Panc1 (cell line): ENCODE results near the gene GALNT13. TPM values are rescaled to one million over a fixed set of nuclear protein-coding genes. Genes with fewer than 3 reads are reported as not detected.

Experiments
- ATAC-seq: fragments of 200-7000 bp; cut with Tn5 transposase; 2 replicates; pipeline ENCODE4 v1.9.1; 2020; ENCODE audit warnings: mild to moderate bottlenecking, moderate library complexity
- BruUV-seq: library from RNA; stranded (reverse); fragments of 400-500 nt; replicated peaks from 2 replicates; lab custom pipeline; 2021; lab: Mats Ljungman, UMichigan
- CTCF ChIA-PET: fragments of 300-600 bp; sonication (Branson Sonifier 250); formaldehyde crosslinking; loops from one replicate; lab custom pipeline; 2022; ENCODE audit warnings: antibody characterized with exemption; lab: Charles Lee
- POLR2A ChIA-PET: fragments of 300-600 bp; sonication (Branson Sonifier 250); formaldehyde crosslinking; loops from one replicate; lab custom pipeline; 2022; ENCODE audit warnings: antibody characterized with exemption; lab: Charles Lee
- DNase-seq: peaks from one replicate; pipeline ENCODE4 v3.0.0-alpha.2; 2010; ENCODE audit warnings: low read depth, low spot score
- H3K27ac ChIP-seq: 2 replicates; pipeline ENCODE4 v1.5.1; 2011; ENCODE audit warnings: mild to moderate bottlenecking, low read length, inconsistent platforms
- H3K27me3 ChIP-seq: fragments of 200-500 bp; sonication (Bioruptor generic); 2 replicates; pipeline ENCODE4 v1.6.0; 2014; ENCODE audit warnings: low read length, inconsistent platforms; ENCODE audit not compliant: control insufficient read depth, insufficient read depth
- H3K36me3 ChIP-seq: fragments of 200-500 bp; sonication (Bioruptor generic); 2 replicates; pipeline ENCODE4 v1.5.1; 2014; ENCODE audit warnings: inconsistent platforms, mild to moderate bottlenecking, low read length, moderate library complexity; ENCODE audit not compliant: control insufficient read depth, insufficient read depth
- H3K4me1 ChIP-seq: 2 replicates; pipeline ENCODE4 v1.5.1; 2011; ENCODE audit warnings: inconsistent platforms, mild to moderate bottlenecking, low read length, moderate library complexity; ENCODE audit not compliant: control insufficient read depth, insufficient read depth
- H3K4me3 ChIP-seq, 2 experiments: 2 replicates each; pipeline ENCODE4 v1.5.1; 2011 to 2012; ENCODE audit warnings: low read depth in 2 of 2, low read length in 2 of 2, mild to moderate bottlenecking in 2 of 2, inconsistent platforms in 1 of 2, moderate library complexity in 1 of 2
- H3K9me3 ChIP-seq: fragments of 200-500 bp; sonication (Bioruptor generic); 2 replicates; pipeline ENCODE4 v1.5.1; 2014; ENCODE audit warnings: low read depth, mild to moderate bottlenecking, inconsistent platforms, low read length, moderate library complexity; ENCODE audit not compliant: control insufficient read depth, insufficient read depth
- POLR2AphosphoS5 ChIP-seq: IDR thresholded peaks from 2 replicates; pipeline ENCODE4 v1.6.1; 2012; ENCODE audit warnings: mild to moderate bottlenecking, low read depth, low read length, moderate library complexity
- SIN3A ChIP-seq: IDR thresholded peaks from 2 replicates; pipeline ENCODE4 v1.6.1; 2012; ENCODE audit warnings: low read depth, mild to moderate bottlenecking, low read length, moderate library complexity, borderline replicate concordance; ENCODE audit not compliant: insufficient read depth
- TCF7L2 ChIP-seq: IDR thresholded peaks from 2 replicates; pipeline ENCODE4 v1.6.1; 2011; ENCODE audit warnings: mild to moderate bottlenecking, low read depth, low read length, inconsistent platforms
- in situ Hi-C: cut with HindIII; loops from 2 replicates; pipeline ENCODE4 v1.10.0; 2016; ENCODE audit warnings: low sequenced_read_pairs, low pct_unique_long_range_greater_than_20kb
- intact Hi-C: fragments of 100-400 bp; cut with micrococcal nuclease; formaldehyde crosslinking; loops from one replicate; pipeline ENCODE4 v1.10.0; 2022; ENCODE audit not compliant: unreplicated experiment
- total RNA-seq: library from RNA; stranded (reverse); gene quantifications from one replicate; pipeline ENCODE4 v1.2.1, GENCODE V29; 2021; ENCODE audit not compliant: unreplicated experiment
- TF ChIP-seq, protein P1 (sequence below), 2 experiments: IDR thresholded peaks; 2 replicates each; pipeline ENCODE4 v1.6.1; 2011 to 2012; ENCODE audit warnings: low read depth in 2 of 2, control low read depth in 1 of 2, low read length in 1 of 2, mild to moderate bottlenecking in 1 of 2, moderate library complexity in 1 of 2; ENCODE audit not compliant: insufficient read depth in 1 of 2
- TF ChIP-seq, protein P2 (sequence below): fragments of 450-650 bp; IDR thresholded peaks from 2 replicates; pipeline ENCODE4 v1.5.1; 2017; ENCODE audit warnings: mild to moderate bottlenecking

Gene GALNT13
- total RNA-seq, 1 experiment from 2014 or later, result not detected

DNA sequence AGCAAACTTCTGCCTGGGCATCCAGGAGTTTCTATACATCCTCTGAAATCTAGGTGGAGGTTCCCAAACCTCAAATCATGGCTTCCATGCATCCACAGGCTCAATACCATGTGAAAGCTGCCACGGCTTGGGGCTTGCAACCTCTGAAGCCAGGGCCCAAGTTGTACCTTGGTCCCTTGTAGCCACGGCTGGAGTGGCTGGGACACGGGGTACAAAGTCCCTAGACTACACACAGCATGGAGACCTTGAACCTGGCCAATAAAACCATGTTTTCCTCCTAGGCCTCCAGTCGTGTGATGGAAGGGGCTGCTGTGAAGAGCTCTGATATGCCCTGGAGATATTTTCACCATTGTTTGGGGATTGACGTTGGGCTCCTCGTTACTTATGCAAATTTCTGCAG is 43.4 kb upstream of the GALNT13 start:
- in situ Hi-C loops, result no loop called here
- Histone ChIP-seq H3K36me3 (no peaks in the 10 kb centered on the region), H3K4me1 (no peaks in the 10 kb centered on the region), H3K9me3 (0 out of 2 replicates have a peak, but pooled peaks cover 4% of the 10 kb centered on the region), H3K27ac (no peak overlapping the region), H3K4me3 (no peak overlapping the region), H3K27me3 (no peaks in the 10 kb centered on the region)
- DNase-seq (no peak), ATAC-seq (no peak)
- TF ChIP-seq, protein P1, sequence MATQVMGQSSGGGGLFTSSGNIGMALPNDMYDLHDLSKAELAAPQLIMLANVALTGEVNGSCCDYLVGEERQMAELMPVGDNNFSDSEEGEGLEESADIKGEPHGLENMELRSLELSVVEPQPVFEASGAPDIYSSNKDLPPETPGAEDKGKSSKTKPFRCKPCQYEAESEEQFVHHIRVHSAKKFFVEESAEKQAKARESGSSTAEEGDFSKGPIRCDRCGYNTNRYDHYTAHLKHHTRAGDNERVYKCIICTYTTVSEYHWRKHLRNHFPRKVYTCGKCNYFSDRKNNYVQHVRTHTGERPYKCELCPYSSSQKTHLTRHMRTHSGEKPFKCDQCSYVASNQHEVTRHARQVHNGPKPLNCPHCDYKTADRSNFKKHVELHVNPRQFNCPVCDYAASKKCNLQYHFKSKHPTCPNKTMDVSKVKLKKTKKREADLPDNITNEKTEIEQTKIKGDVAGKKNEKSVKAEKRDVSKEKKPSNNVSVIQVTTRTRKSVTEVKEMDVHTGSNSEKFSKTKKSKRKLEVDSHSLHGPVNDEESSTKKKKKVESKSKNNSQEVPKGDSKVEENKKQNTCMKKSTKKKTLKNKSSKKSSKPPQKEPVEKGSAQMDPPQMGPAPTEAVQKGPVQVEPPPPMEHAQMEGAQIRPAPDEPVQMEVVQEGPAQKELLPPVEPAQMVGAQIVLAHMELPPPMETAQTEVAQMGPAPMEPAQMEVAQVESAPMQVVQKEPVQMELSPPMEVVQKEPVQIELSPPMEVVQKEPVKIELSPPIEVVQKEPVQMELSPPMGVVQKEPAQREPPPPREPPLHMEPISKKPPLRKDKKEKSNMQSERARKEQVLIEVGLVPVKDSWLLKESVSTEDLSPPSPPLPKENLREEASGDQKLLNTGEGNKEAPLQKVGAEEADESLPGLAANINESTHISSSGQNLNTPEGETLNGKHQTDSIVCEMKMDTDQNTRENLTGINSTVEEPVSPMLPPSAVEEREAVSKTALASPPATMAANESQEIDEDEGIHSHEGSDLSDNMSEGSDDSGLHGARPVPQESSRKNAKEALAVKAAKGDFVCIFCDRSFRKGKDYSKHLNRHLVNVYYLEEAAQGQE (IDR thresholded peaks at IDR 0.05; ENCODE audit: insufficient read depth in 1 of 2, low read depth in 2 of 2, low read length in 1 of 2), result no peak
- TF ChIP-seq POLR2AphosphoS5 (no peak), TCF7L2 (no peak), SIN3A (no peak)
- TF ChIP-seq, protein P2, sequence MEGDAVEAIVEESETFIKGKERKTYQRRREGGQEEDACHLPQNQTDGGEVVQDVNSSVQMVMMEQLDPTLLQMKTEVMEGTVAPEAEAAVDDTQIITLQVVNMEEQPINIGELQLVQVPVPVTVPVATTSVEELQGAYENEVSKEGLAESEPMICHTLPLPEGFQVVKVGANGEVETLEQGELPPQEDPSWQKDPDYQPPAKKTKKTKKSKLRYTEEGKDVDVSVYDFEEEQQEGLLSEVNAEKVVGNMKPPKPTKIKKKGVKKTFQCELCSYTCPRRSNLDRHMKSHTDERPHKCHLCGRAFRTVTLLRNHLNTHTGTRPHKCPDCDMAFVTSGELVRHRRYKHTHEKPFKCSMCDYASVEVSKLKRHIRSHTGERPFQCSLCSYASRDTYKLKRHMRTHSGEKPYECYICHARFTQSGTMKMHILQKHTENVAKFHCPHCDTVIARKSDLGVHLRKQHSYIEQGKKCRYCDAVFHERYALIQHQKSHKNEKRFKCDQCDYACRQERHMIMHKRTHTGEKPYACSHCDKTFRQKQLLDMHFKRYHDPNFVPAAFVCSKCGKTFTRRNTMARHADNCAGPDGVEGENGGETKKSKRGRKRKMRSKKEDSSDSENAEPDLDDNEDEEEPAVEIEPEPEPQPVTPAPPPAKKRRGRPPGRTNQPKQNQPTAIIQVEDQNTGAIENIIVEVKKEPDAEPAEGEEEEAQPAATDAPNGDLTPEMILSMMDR, result no peak
- CTCF ChIA-PET, result no interaction called here
- POLR2A ChIA-PET, result no interaction called here
- BruUV-seq, result no TSS peak
- intact Hi-C loops, result no loop called here

DNA sequence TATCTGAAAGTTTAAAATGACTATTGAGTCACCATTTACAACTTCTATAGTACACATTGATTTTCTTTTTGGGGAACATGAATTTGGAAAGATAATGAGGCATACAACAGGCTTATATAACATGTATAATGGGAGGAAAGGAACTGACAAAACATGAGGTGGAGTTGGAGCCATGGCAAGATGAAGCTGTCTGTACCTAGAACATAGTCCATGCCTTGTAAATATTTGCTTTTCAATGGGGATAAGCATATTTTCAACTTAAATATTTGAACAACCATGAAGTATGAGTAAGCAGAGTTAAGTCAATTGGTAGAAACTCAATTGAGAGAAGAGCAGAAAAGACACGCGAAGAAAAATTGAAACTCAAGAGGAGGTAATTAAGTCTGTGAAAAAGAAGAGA is 37.1 kb upstream of the GALNT13 start:
- Histone ChIP-seq H3K4me3 (no peak overlapping the region), H3K9me3 (0 out of 2 replicates have a peak, but pooled peaks cover 4% of the 10 kb centered on the region), H3K27me3 (no peaks in the 10 kb centered on the region), H3K36me3 (no peaks in the 10 kb centered on the region), H3K4me1 (no peaks in the 10 kb centered on the region), H3K27ac (no peak overlapping the region)
- DNase-seq (no peak), ATAC-seq (no peak)
- ChIA-PET POLR2A (no interaction called here), CTCF (no interaction called here)
- BruUV-seq, result no TSS peak
- intact Hi-C loops, result no loop called here
- in situ Hi-C loops, result no loop called here
- TF ChIP-seq, protein P2, result no peak
- TF ChIP-seq TCF7L2 (no peak), SIN3A (no peak), POLR2AphosphoS5 (no peak)
- TF ChIP-seq, protein P1 (IDR thresholded peaks at IDR 0.05; ENCODE audit: insufficient read depth in 1 of 2, low read depth in 2 of 2, low read length in 1 of 2), result no peak
